Measurements from ENCODE around the gene PTPRU.

The PTPRU gene

DNA sequence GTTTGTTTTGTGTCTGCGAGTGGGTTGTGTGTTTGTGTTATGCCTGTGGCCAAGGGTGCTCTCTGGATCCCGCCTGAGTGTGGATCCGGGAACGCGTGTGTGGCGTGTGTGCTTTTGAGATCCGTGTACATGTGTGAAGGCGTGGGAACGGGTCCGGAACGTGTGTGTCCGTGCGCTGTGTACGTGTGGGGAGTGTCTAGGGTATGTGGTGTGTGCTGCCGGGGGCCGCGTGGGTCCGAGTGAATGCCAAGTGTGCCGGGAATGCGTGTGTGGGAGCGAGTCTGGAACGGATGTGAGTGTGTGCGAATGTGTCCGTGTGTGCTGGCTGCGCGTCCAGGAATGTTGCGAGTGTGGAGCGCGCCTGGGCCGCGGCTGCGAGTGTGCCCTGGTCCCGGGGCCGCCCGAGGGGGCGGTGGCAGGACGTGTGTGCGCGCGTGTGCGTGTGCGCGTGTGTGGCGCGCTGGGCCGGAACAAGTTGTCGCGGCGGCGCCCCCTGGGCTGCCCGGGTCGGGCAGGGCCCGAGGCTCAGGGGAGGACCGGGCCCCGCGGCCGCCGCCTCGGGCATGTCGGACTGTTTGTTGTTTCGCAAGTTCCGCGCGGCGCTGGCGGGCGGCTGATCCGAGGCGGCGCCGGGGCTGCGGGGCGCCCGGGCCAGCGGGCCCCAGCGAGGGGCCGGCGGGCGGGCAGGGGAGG lies 953 bp downstream of the PTPRU start:
- H3K27me3 ChIP-seq (replicated peaks; ENCODE audit: control insufficient read depth, insufficient read depth, low read length): no peaks in the 10 kb centered on the region
- peak; percentile 86 for DNase-seq (ENCODE audit: low read depth)
- no peaks in the 10 kb centered on the region for H3K36me3 ChIP-seq (ENCODE audit: control insufficient read depth, insufficient read depth, low read length, severe bottlenecking)
- H3K9me3 ChIP-seq (ENCODE audit: control insufficient read depth, low read length): no peaks in the 10 kb centered on the region
- H3K4me3 ChIP-seq (ENCODE audit: low read length): peak overlapping the region; percentile 82
- peaks cover 27% of the 10 kb centered on the region for H3K4me1 ChIP-seq (ENCODE audit: control insufficient read depth, insufficient read depth, low read length)
- peak overlapping the region; percentile 84 for H3K9ac ChIP-seq (ENCODE audit: low read length)

DNA sequence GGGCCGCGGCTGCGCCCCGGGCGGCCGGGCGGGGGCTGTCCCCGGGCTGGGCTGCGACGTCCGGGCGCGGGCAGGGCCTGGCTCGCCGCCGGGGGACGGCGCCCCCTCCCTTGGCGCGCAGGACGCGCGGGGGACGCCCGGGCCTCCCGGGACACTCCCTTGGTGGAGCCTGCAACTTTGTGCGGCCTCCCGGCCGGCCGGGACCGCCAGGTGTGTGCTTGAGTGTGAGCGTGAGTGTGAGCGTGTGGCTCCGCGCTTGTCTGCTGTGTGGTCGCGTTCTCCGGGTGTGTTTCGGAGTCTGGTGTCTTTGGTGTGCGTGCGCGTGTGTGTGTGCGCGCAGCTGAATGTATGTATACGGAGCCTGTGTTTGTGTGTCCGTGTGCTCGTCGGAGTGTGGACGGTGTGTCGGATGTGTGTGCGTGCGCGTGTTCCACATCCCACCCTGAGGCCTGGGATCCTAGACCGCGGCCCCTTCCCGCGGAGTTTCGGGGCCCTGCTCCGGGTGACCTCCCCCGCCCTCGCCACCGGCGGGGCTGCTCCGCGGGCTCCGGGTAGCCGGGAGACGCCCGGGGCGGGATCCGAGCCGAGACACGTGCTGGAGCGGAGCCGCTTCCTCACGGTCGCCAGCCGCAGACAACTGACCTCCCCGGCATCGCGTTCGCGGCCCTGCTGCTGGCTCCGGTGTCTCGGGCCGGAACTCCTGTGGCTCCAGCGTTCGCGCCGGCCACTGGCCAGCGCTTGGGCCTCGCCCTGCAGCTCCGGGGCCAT lies 1.7 kb downstream of the PTPRU start:
- H3K36me3 ChIP-seq (ENCODE audit: control insufficient read depth, insufficient read depth, low read length, severe bottlenecking): no peaks in the 10 kb centered on the region
- H3K4me1 ChIP-seq (ENCODE audit: control insufficient read depth, insufficient read depth, low read length): peaks cover 27% of the 10 kb centered on the region
- H3K27me3 ChIP-seq (replicated peaks; ENCODE audit: control insufficient read depth, insufficient read depth, low read length): no peaks in the 10 kb centered on the region
- peak; percentile 68 for DNase-seq (ENCODE audit: low read depth)
- peak overlapping the region; percentile 84 for H3K9ac ChIP-seq (ENCODE audit: low read length)
- H3K4me3 ChIP-seq (ENCODE audit: low read length): peak overlapping the region; percentile 80
- no peaks in the 10 kb centered on the region for H3K9me3 ChIP-seq (ENCODE audit: control insufficient read depth, low read length)

DNA sequence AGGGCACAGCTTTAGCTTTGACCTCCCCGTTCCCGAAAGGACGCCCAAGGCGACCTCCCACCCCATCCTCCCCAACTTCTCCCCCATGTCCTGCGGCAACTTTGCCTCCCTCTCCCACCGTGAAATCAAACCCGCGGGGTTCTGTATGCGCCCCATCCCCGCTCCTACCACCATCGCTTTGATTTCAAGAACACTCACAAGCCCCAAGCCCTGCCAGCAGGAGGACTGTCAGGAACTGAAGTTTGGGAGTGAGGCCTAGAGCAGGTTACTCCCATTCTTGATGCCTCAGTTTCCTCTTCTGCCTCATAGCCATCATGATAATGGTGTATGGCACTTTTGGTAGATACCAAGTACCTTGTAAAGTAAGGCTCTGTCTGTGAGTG lies 2.3 kb downstream of the PTPRU start:
- H3K36me3 ChIP-seq (ENCODE audit: control insufficient read depth, insufficient read depth, low read length, severe bottlenecking): no peaks in the 10 kb centered on the region
- H3K4me3 ChIP-seq (ENCODE audit: low read length): peak overlapping the region; percentile 80
- H3K4me1 ChIP-seq (ENCODE audit: control insufficient read depth, insufficient read depth, low read length): peaks cover 29% of the 10 kb centered on the region
- H3K9ac ChIP-seq (ENCODE audit: low read length): peak overlapping the region; percentile 84
- no peaks in the 10 kb centered on the region for H3K27me3 ChIP-seq (replicated peaks; ENCODE audit: control insufficient read depth, insufficient read depth, low read length)
- DNase-seq (ENCODE audit: low read depth): peak; percentile 34
- H3K9me3 ChIP-seq (ENCODE audit: control insufficient read depth, low read length): no peaks in the 10 kb centered on the region

DNA sequence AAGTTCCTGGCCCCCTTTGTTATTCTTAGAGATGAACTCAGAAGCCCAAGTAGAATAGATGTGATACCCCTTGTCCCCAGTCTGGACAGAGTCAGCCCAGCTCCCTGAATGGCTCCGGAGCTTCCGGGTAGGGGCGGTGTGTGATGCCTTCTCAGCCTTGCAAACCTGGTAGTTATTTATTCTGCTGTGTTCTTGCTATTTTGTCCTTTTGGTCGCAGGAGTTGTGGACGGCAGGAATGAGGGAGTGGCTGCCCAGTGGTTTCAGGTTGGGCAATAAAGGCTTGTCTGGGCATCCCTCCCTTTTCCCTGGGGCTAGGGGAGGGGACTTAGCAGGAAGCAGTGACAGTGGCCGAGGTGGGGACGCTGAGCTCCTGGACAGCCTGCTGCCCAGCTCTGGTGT lies 2.8 kb downstream of the PTPRU start:
- Histone ChIP-seq H3K27me3 (replicated peaks; ENCODE audit: control insufficient read depth, insufficient read depth, low read length) (no peaks in the 10 kb centered on the region), H3K4me1 (ENCODE audit: control insufficient read depth, insufficient read depth, low read length) (peaks cover 34% of the 10 kb centered on the region), H3K9me3 (ENCODE audit: control insufficient read depth, low read length) (no peaks in the 10 kb centered on the region), H3K9ac (ENCODE audit: low read length) (peak overlapping the region; percentile 84), H3K36me3 (ENCODE audit: control insufficient read depth, insufficient read depth, low read length, severe bottlenecking) (no peaks in the 10 kb centered on the region), H3K4me3 (ENCODE audit: low read length) (no peak overlapping the region)
- peak; percentile 80 for DNase-seq (ENCODE audit: low read depth)

DNA sequence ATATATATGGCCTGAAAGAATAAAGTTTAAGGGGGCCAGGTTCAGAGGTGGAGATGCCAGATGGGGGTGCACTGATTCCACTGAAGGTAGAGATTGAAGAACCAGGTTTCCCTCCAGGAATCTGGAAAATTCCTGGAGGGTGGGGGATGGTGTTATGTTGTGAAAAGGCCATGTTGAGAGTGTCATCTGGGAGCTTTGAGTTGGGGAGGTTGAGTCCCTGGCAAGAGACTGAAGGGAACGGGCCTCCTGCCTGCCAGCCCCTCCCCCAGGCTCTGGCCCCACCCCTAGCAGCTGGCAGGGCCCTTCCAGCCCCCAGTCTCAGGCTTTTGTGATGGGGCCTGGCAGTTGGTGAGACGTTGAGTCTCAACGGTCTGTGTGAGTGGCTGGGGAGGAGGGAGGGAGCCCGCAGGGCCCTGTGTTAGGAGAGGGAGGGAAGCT lies 4.1 kb downstream of the PTPRU start:
- H3K9ac ChIP-seq (ENCODE audit: low read length): no peak overlapping the region
- no peaks in the 10 kb centered on the region for H3K9me3 ChIP-seq (ENCODE audit: control insufficient read depth, low read length)
- no peak overlapping the region for H3K4me3 ChIP-seq (ENCODE audit: low read length)
- peaks cover 35% of the 10 kb centered on the region for H3K4me1 ChIP-seq (ENCODE audit: control insufficient read depth, insufficient read depth, low read length)
- no peaks in the 10 kb centered on the region for H3K27me3 ChIP-seq (replicated peaks; ENCODE audit: control insufficient read depth, insufficient read depth, low read length)
- DNase-seq (ENCODE audit: low read depth): no peak
- H3K36me3 ChIP-seq (ENCODE audit: control insufficient read depth, insufficient read depth, low read length, severe bottlenecking): no peaks in the 10 kb centered on the region

DNA sequence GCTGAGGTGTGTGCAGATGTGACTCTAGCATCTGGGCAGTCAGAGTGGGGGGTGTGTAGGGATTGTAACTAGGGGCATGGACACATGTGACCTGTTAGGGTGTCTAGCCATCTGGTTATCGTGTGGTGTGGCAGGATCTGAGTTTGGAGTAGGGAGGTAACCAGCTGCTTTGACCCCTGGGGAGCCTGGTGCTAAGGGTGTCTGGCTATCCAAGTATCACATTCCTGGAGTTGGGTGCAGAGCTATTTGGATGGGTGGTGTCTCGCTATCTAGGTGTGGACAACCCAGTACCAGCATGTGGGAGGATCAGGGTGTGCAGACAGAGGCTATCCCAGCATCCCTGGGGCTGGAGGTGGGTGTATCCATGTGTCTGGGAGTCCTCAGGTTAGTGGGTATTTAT lies 4.7 kb downstream of the PTPRU start:
- no peaks in the 10 kb centered on the region for H3K36me3 ChIP-seq (ENCODE audit: control insufficient read depth, insufficient read depth, low read length, severe bottlenecking)
- no peak for DNase-seq (ENCODE audit: low read depth)
- no peak overlapping the region for H3K4me3 ChIP-seq (ENCODE audit: low read length)
- no peaks in the 10 kb centered on the region for H3K9me3 ChIP-seq (ENCODE audit: control insufficient read depth, low read length)
- no peak overlapping the region for H3K9ac ChIP-seq (ENCODE audit: low read length)
- peaks cover 37% of the 10 kb centered on the region for H3K4me1 ChIP-seq (ENCODE audit: control insufficient read depth, insufficient read depth, low read length)
- no peaks in the 10 kb centered on the region for H3K27me3 ChIP-seq (replicated peaks; ENCODE audit: control insufficient read depth, insufficient read depth, low read length)

DNA sequence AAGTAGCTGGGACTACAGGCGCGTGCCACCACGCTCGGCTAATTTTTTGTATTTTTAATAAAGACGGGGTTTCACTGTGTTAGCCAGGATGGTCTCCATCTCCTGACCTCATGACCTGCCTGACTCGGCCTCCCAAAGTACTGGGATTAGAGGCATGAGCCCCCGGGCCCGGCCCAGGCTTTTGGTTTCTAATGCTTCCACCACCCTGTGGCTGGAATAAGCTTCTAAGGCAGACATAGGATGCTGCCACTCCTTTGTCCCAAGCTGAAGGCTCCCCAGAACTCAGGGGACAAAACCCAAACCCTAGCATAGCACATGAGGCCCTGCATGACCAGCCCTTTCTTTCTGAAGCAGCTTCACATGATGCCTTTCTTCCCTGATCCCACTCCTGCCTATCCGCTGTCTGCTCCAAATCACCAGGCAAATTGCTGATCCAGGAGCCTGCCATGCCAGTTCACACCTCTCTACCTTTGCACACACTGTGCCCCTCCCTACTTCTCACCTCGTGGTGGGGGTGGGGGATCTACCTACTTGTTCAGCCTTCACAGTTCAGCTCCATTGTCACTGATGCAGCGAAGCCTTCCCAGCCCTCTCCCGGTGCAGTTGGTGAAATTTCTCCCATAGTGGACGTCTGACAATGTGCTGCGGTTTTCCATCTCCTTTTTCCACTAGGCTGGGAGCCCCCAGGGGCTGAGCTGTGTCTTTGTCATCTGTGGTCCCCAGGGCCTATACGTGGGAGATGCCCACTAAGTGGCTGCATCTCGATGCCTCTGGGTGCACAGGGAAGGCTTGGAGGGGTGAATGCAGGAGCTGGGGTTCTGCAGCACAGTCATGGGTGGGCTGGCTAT lies 6.9 kb downstream of the PTPRU start:
- peaks cover 28% of the 10 kb centered on the region for H3K4me1 ChIP-seq (ENCODE audit: control insufficient read depth, insufficient read depth, low read length)
- no peak overlapping the region for H3K4me3 ChIP-seq (ENCODE audit: low read length)
- no peaks in the 10 kb centered on the region for H3K36me3 ChIP-seq (ENCODE audit: control insufficient read depth, insufficient read depth, low read length, severe bottlenecking)
- H3K27me3 ChIP-seq (replicated peaks; ENCODE audit: control insufficient read depth, insufficient read depth, low read length): no peaks in the 10 kb centered on the region
- H3K9me3 ChIP-seq (ENCODE audit: control insufficient read depth, low read length): no peaks in the 10 kb centered on the region
- no peak overlapping the region for H3K9ac ChIP-seq (ENCODE audit: low read length)
- DNase-seq (ENCODE audit: low read depth): no peak

DNA sequence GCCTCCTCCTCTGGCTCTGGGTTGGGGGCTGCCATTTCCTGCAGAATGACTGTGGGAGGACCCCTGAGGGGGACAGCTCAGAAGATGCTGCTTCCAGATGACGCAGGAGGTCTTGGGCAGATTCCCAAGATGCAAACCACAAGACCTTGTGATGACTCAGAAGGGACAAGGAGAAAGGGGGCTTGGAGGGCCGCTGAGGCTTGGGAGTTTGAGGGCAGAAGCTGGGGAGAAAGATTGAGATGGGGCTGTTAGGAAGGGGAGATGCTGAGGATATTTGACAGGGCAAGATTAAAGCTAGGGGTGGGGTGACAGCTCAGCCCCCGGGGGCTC lies 7.5 kb downstream of the PTPRU start:
- no peaks in the 10 kb centered on the region for H3K36me3 ChIP-seq (ENCODE audit: control insufficient read depth, insufficient read depth, low read length, severe bottlenecking)
- H3K9me3 ChIP-seq (ENCODE audit: control insufficient read depth, low read length): no peaks in the 10 kb centered on the region
- H3K4me1 ChIP-seq (ENCODE audit: control insufficient read depth, insufficient read depth, low read length): peaks cover 23% of the 10 kb centered on the region
- no peaks in the 10 kb centered on the region for H3K27me3 ChIP-seq (replicated peaks; ENCODE audit: control insufficient read depth, insufficient read depth, low read length)
- no peak overlapping the region for H3K9ac ChIP-seq (ENCODE audit: low read length)
- DNase-seq (ENCODE audit: low read depth): peak; percentile 75
- no peak overlapping the region for H3K4me3 ChIP-seq (ENCODE audit: low read length)

DNA sequence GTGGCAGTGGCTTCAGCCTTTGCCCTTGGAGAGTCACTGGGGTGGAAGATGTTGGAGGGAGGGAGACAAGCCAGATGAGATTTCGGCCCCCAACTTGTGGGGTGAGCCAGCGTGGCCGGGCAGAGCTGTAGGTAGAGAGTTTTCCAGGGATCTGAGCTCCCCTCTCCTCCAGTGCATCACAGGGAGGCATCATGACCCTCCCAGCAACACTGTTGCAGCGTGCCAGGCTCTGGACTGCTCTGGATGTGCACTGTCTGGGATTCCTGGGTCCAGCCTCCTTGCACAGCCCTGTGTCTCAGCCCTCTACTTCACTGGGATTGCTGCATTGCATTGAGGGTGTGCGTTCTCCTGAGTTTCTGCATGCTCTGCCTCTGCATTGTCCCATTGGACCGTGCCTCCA lies 8.9 kb downstream of the PTPRU start:
- Histone ChIP-seq H3K4me1 (ENCODE audit: control insufficient read depth, insufficient read depth, low read length) (peaks cover 17% of the 10 kb centered on the region), H3K27me3 (replicated peaks; ENCODE audit: control insufficient read depth, insufficient read depth, low read length) (no peaks in the 10 kb centered on the region), H3K9me3 (ENCODE audit: control insufficient read depth, low read length) (no peaks in the 10 kb centered on the region), H3K36me3 (ENCODE audit: control insufficient read depth, insufficient read depth, low read length, severe bottlenecking) (no peaks in the 10 kb centered on the region), H3K4me3 (ENCODE audit: low read length) (no peak overlapping the region), H3K9ac (ENCODE audit: low read length) (no peak overlapping the region)
- DNase-seq (ENCODE audit: low read depth): no peak

DNA sequence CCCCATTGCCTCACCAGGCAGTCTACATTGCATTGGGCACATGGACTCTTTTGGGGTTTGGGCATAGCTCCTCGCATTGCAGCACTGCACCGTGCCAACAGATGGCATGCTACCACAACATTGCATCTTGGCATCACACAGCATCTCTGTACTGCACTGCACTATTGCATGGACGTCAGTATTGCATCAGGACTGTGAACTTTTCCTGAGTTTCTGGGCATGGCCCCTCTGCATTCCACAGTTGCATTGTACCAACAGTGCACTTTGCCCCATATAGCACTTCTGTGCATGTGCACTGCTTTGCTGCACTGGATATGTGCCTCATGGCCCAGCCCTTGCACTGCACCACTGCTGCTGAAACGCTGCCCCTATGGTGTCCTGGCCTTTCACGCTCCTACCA lies 9.6 kb downstream of the PTPRU start:
- DNase-seq (ENCODE audit: low read depth): peak; percentile 65
- no peaks in the 10 kb centered on the region for H3K36me3 ChIP-seq (ENCODE audit: control insufficient read depth, insufficient read depth, low read length, severe bottlenecking)
- H3K9ac ChIP-seq (ENCODE audit: low read length): no peak overlapping the region
- no peak overlapping the region for H3K4me3 ChIP-seq (ENCODE audit: low read length)
- no peaks in the 10 kb centered on the region for H3K9me3 ChIP-seq (ENCODE audit: control insufficient read depth, low read length)
- peaks cover 17% of the 10 kb centered on the region for H3K4me1 ChIP-seq (ENCODE audit: control insufficient read depth, insufficient read depth, low read length)
- H3K27me3 ChIP-seq (replicated peaks; ENCODE audit: control insufficient read depth, insufficient read depth, low read length): no peaks in the 10 kb centered on the region

DNA sequence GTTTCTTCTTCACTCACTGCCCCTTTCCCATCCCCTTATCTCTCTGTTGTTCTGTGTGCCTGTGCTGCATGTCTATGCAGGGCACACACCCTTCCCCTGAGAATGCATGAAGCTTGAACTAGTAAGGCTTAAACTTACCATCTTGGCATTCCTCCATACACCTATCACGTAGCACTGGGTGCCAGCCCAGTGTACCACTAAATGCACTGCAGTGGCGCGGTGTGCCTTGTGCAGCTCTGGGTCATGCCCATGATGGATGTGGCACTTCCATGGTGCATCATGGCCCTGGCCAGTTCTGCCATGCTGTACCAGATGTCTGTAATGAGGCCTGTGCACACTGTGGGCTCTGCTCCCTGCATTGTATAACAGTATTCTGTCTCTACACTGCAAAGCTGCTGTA lies 10.7 kb downstream of the PTPRU start:
- no peaks in the 10 kb centered on the region for H3K9me3 ChIP-seq (ENCODE audit: control insufficient read depth, low read length)
- DNase-seq (ENCODE audit: low read depth): no peak
- H3K9ac ChIP-seq (ENCODE audit: low read length): no peak overlapping the region
- H3K4me1 ChIP-seq (ENCODE audit: control insufficient read depth, insufficient read depth, low read length): peaks cover 17% of the 10 kb centered on the region
- no peak overlapping the region for H3K4me3 ChIP-seq (ENCODE audit: low read length)
- no peaks in the 10 kb centered on the region for H3K27me3 ChIP-seq (replicated peaks; ENCODE audit: control insufficient read depth, insufficient read depth, low read length)
- no peaks in the 10 kb centered on the region for H3K36me3 ChIP-seq (ENCODE audit: control insufficient read depth, insufficient read depth, low read length, severe bottlenecking)

All from adipocyte (in vitro differentiated cells).